IMR-90 (cell line): ENCODE measurements around the gene C7orf57. TPM values are rescaled to one million over a fixed set of nuclear protein-coding genes. Genes with fewer than 3 reads are reported as not detected.

Experiments
- ATAC-seq: fragments of 200-7000 bp; cut with Tn5 transposase; 2 replicates; pipeline ENCODE4 v1.9.1; 2020; ENCODE audit warnings: low read depth, mild to moderate bottlenecking, moderate library complexity
- BruUV-seq: library from RNA; stranded (reverse); fragments of 400-500 nt; replicated peaks from 2 replicates; lab custom pipeline; 2021; lab: Mats Ljungman, UMichigan
- CTCF ChIA-PET: fragments of 300-600 bp; formaldehyde crosslinking; extraction: SDS; loops from one replicate; lab custom pipeline; 2021; ENCODE audit warnings: antibody characterized with exemption; lab: Yijun Ruan, JAX
- POLR2A ChIA-PET: fragments of 300-600 bp; sonication (Branson Sonifier 250); formaldehyde crosslinking; loops from one replicate; lab custom pipeline; 2022; ENCODE audit warnings: antibody characterized with exemption; ENCODE audit not compliant: unreplicated experiment; lab: Charles Lee
- DNase-seq: peaks from one replicate; pipeline ENCODE4 v3.0.0; 2013
- H2AFZ ChIP-seq: replicated peaks from 2 replicates; pipeline ENCODE3; 2013; ENCODE audit warnings: low read length, mild to moderate bottlenecking; ENCODE audit not compliant: poor library complexity
- H2AK5ac ChIP-seq: 2 replicates; pipeline ENCODE4 v1.6.1; 2013; ENCODE audit warnings: low read depth, low read length, inconsistent platforms
- H2AK9ac ChIP-seq: replicated peaks from 2 replicates; pipeline ENCODE3; 2013; ENCODE audit warnings: mild to moderate bottlenecking, low read depth, low read length, moderate library complexity; ENCODE audit not compliant: poor library complexity
- H2BK120ac ChIP-seq: 2 replicates; pipeline ENCODE4 v1.6.1; 2013; ENCODE audit warnings: low read depth, low read length, inconsistent platforms
- H2BK15ac ChIP-seq: 3 replicates; pipeline ENCODE4 v1.6.1; 2013; ENCODE audit warnings: low read depth, low read length, inconsistent platforms
- H2BK20ac ChIP-seq: 2 replicates; pipeline ENCODE4 v1.6.1; 2013; ENCODE audit warnings: low read depth, mild to moderate bottlenecking, inconsistent platforms, low read length, moderate library complexity
- H2BK5ac ChIP-seq: 2 replicates; pipeline ENCODE4 v1.6.1; 2013; ENCODE audit warnings: mild to moderate bottlenecking, low read depth, low read length, inconsistent platforms; ENCODE audit not compliant: poor library complexity, severe bottlenecking
- H3K14ac ChIP-seq: replicated peaks from 2 replicates; pipeline ENCODE4 v1.6.1; 2013; ENCODE audit warnings: low read depth, low read length, inconsistent platforms
- H3K18ac ChIP-seq: 2 replicates; pipeline ENCODE4 v1.6.1; 2013; ENCODE audit warnings: low read depth, low read length, control low read depth
- H3K23ac ChIP-seq: 2 replicates; pipeline ENCODE4 v1.6.1; 2013; ENCODE audit warnings: low read depth, low read length, inconsistent platforms
- H3K27ac ChIP-seq: 2 replicates; pipeline ENCODE4 v1.5.1; 2013; ENCODE audit warnings: mild to moderate bottlenecking, control low read depth, low read length; ENCODE audit not compliant: insufficient read depth
- H3K27me3 ChIP-seq: 2 replicates; pipeline ENCODE4 v1.6.1; 2013; ENCODE audit warnings: low read length; ENCODE audit not compliant: control insufficient read depth, insufficient read depth
- H3K36me3 ChIP-seq: 2 replicates; pipeline ENCODE4 v1.6.1; 2013; ENCODE audit warnings: low read length, mixed read lengths; ENCODE audit not compliant: control insufficient read depth, insufficient read depth
- H3K4ac ChIP-seq: 2 replicates; pipeline ENCODE4 v1.6.1; 2013; ENCODE audit warnings: low read depth, low read length, inconsistent platforms
- H3K4me1 ChIP-seq: 2 replicates; pipeline ENCODE4 v1.6.1; 2013; ENCODE audit warnings: low read length, mixed read lengths; ENCODE audit not compliant: control insufficient read depth, insufficient read depth
- H3K4me2 ChIP-seq: 2 replicates; pipeline ENCODE4 v1.6.1; 2013; ENCODE audit warnings: low read depth, mild to moderate bottlenecking, control low read depth, low read length, moderate library complexity
- H3K4me3 ChIP-seq: 2 replicates; pipeline ENCODE4 v1.5.1; 2013; ENCODE audit warnings: low read depth, mild to moderate bottlenecking, control low read depth, low read length, moderate library complexity; ENCODE audit not compliant: insufficient read depth
- H3K56ac ChIP-seq: 2 replicates; pipeline ENCODE4 v1.6.1; 2013; ENCODE audit warnings: low read length, inconsistent platforms; ENCODE audit not compliant: insufficient read depth; ENCODE audit errors: extremely low read depth
- H3K79me1 ChIP-seq, 2 experiments: 2 replicates each; pipeline ENCODE4 v1.6.1; 2013; ENCODE audit warnings: low read length in 2 of 2, inconsistent platforms in 1 of 2, low read depth in 1 of 2
- H3K9ac ChIP-seq: 2 replicates; pipeline ENCODE4 v1.6.1; 2013; ENCODE audit warnings: low read depth, low read length, control low read depth
- H3K9me1 ChIP-seq: 2 replicates; pipeline ENCODE4 v1.6.1; 2013; ENCODE audit warnings: low read length, inconsistent platforms; ENCODE audit not compliant: insufficient read depth
- H3K9me3 ChIP-seq: 2 replicates; pipeline ENCODE4 v1.6.1; 2013; ENCODE audit warnings: low read length; ENCODE audit not compliant: control insufficient read depth, insufficient read depth
- H4K20me1 ChIP-seq: 2 replicates; pipeline ENCODE4 v1.6.1; 2013; ENCODE audit warnings: low read length, inconsistent platforms; ENCODE audit not compliant: insufficient read depth
- H4K5ac ChIP-seq: 2 replicates; pipeline ENCODE4 v1.6.1; 2013; ENCODE audit warnings: mild to moderate bottlenecking, low read depth, low read length, control low read depth
- H4K8ac ChIP-seq, 2 experiments: 2 replicates each; pipeline ENCODE4 v1.6.1; 2013; ENCODE audit warnings: low read depth in 2 of 2, low read length in 2 of 2, control low read depth in 1 of 2, inconsistent platforms in 1 of 2
- H4K91ac ChIP-seq: 2 replicates; pipeline ENCODE4 v1.6.1; 2013; ENCODE audit warnings: low read depth, low read length, inconsistent platforms; ENCODE audit not compliant: insufficient read depth
- BHLHE40 ChIP-seq: fragments of 150-350 bp; IDR thresholded peaks from 2 replicates; pipeline ENCODE4 v1.6.1; 2016; ENCODE audit warnings: mild to moderate bottlenecking, low read depth, low read length
- CHD1 ChIP-seq: IDR thresholded peaks from 2 replicates; pipeline ENCODE4 v1.6.1; 2012; ENCODE audit warnings: low read depth, low read length, improper control_type of control experiment
- MAFK ChIP-seq: IDR thresholded peaks from 2 replicates; pipeline ENCODE4 v1.6.1; 2012; ENCODE audit warnings: low read depth, low read length, improper control_type of control experiment
- MAZ ChIP-seq: IDR thresholded peaks from 2 replicates; pipeline ENCODE4 v1.6.1; 2012; ENCODE audit warnings: low read depth, mild to moderate bottlenecking, low read length, improper control_type of control experiment, moderate library complexity, borderline replicate concordance
- MXI1 ChIP-seq: IDR thresholded peaks from 2 replicates; pipeline ENCODE4 v1.6.1; 2012; ENCODE audit warnings: low read depth, mild to moderate bottlenecking, low read length, moderate library complexity, borderline replicate concordance
- POLR2A ChIP-seq: IDR thresholded peaks from 2 replicates; pipeline ENCODE4 v1.6.1; 2012; ENCODE audit warnings: mild to moderate bottlenecking, low read depth, low read length
- RAD21 ChIP-seq: IDR thresholded peaks from 2 replicates; pipeline ENCODE4 v1.6.1; 2012; ENCODE audit warnings: low read length, improper control_type of control experiment
- RFX5 ChIP-seq: IDR thresholded peaks from 2 replicates; pipeline ENCODE4 v1.8.0; 2012; ENCODE audit warnings: low read depth, mild to moderate bottlenecking, low read length, moderate library complexity
- SMC3 ChIP-seq: fragments of 150-350 bp; IDR thresholded peaks from 2 replicates; pipeline ENCODE4 v1.6.1; 2016; ENCODE audit warnings: low read depth, mild to moderate bottlenecking, antibody characterized with exemption, low read length, moderate library complexity
- USF2 ChIP-seq: fragments of 150-350 bp; IDR thresholded peaks from 2 replicates; pipeline ENCODE4 v1.6.1; 2017; ENCODE audit warnings: mild to moderate bottlenecking, antibody characterized with exemption, low read length, low read depth
- WGBS, 2 experiments: methylation state at CpG; one replicate each; pipeline versions ENCODE4 v1.1.5 to v1.1.7; 2013; ENCODE audit warnings: missing lambda C conversion rate in 2 of 2; ENCODE audit not compliant: insufficient read length in 1 of 2; ENCODE audit errors: extremely low coverage in 2 of 2; 5-methylcytosine and 5-hydroxymethylcytosine counted together
- dilution Hi-C: fragments of 300-500 bp; cut with HindIII; formaldehyde crosslinking; loops from one replicate; pipeline ENCODE4 v1.14.3; 2018; ENCODE audit warnings: low sequenced_read_pairs; ENCODE audit not compliant: unreplicated experiment
- in situ Hi-C: fragments of 300-500 bp; cut with MboI; formaldehyde crosslinking; loops from 3 replicates; pipeline ENCODE4 v1.14.3; 2019; ENCODE audit warnings: low sequenced_read_pairs, inconsistent platforms, mixed read lengths
- intact Hi-C: fragments of 100-400 bp; cut with micrococcal nuclease; formaldehyde crosslinking; loops from 2 replicates; pipeline ENCODE4 v1.10.0; 2022
- polyA plus RNA-seq, 3 experiments: library from polyadenylated mRNA; depleted of rRNA; stranded (reverse); fragments of >200 nt; gene quantifications; 2 replicates each; pipeline ENCODE4 v1.2.3, GENCODE V29; 2012; ENCODE audit warnings: low replicate concordance in 1 of 3
- total RNA-seq: library from RNA; depleted of rRNA; stranded (reverse); fragments of >200 nt; gene quantifications from 2 replicates; pipeline ENCODE4 v1.2.3, GENCODE V29; 2012
- TF ChIP-seq, protein P1 (sequence below): conservative IDR thresholded peaks from 2 replicates; pipeline ENCODE4 v1.5.1; 2012; ENCODE audit warnings: mild to moderate bottlenecking, low read depth, low read length, improper control_type of control experiment
- TF ChIP-seq, protein P2 (sequence below): fragments of 150-350 bp; IDR thresholded peaks from 2 replicates; pipeline ENCODE4 v1.6.1; 2016; ENCODE audit warnings: low read depth, mild to moderate bottlenecking, low read length, moderate library complexity, borderline replicate concordance

Gene C7orf57
- total and polyA plus RNA-seq, 2 of the 4 experiments (the other 2 are of a cell fraction): not detected

DNA sequence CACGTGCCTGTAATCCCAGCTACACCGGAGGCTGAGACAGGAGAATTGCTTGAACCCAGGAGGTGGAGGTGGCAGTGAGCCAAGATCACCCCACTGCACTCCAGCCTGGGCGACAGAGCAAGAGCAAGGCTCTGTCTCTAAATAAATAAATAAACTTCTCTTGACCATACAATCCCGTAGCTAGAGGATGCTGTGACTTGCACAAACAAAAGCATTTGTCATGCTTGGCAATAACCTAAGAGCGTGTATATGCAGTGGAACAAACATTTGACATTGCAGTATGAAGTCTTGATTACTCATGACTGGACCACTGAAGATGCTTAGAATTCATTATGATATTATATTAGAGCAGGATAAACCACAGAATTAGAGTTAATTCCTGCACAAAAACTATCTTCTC is 1.4 kb upstream of the C7orf57 start:
- BruUV-seq: no TSS peak
- H2BK120ac ChIP-seq: no peak overlapping the region
- no peaks in the 10 kb centered on the region for H3K36me3 ChIP-seq
- no peaks in the 10 kb centered on the region for H3K9me1 ChIP-seq
- dilution Hi-C loops (no loop called here), intact Hi-C loops (loop anchor here (2.0 kb wide), 1 partner anchor 55 kb away; the partner anchor contains the start of gene UPP1), in situ Hi-C loops (no loop called here)
- H3K27me3 ChIP-seq: peaks cover 23% of the 10 kb centered on the region
- no peak overlapping the region for H3K4ac ChIP-seq
- ATAC-seq: no peak
- no peaks in the 10 kb centered on the region for H3K4me1 ChIP-seq
- no peak overlapping the region for H3K14ac ChIP-seq
- TF ChIP-seq, protein P1, sequence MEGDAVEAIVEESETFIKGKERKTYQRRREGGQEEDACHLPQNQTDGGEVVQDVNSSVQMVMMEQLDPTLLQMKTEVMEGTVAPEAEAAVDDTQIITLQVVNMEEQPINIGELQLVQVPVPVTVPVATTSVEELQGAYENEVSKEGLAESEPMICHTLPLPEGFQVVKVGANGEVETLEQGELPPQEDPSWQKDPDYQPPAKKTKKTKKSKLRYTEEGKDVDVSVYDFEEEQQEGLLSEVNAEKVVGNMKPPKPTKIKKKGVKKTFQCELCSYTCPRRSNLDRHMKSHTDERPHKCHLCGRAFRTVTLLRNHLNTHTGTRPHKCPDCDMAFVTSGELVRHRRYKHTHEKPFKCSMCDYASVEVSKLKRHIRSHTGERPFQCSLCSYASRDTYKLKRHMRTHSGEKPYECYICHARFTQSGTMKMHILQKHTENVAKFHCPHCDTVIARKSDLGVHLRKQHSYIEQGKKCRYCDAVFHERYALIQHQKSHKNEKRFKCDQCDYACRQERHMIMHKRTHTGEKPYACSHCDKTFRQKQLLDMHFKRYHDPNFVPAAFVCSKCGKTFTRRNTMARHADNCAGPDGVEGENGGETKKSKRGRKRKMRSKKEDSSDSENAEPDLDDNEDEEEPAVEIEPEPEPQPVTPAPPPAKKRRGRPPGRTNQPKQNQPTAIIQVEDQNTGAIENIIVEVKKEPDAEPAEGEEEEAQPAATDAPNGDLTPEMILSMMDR: no peak
- TF ChIP-seq USF2 (no peak), CHD1 (no peak), POLR2A (no peak), MXI1 (no peak), RFX5 (no peak), BHLHE40 (no peak), MAFK (no peak), RAD21 (no peak), MAZ (no peak), SMC3 (no peak)
- TF ChIP-seq, protein P2, sequence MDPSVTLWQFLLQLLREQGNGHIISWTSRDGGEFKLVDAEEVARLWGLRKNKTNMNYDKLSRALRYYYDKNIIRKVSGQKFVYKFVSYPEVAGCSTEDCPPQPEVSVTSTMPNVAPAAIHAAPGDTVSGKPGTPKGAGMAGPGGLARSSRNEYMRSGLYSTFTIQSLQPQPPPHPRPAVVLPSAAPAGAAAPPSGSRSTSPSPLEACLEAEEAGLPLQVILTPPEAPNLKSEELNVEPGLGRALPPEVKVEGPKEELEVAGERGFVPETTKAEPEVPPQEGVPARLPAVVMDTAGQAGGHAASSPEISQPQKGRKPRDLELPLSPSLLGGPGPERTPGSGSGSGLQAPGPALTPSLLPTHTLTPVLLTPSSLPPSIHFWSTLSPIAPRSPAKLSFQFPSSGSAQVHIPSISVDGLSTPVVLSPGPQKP: no peak
- no peaks in the 10 kb centered on the region for H3K9me3 ChIP-seq
- no peak overlapping the region for H2BK20ac ChIP-seq
- H4K8ac ChIP-seq: no peak overlapping the region
- no peak overlapping the region for H2BK5ac ChIP-seq
- H2AK9ac ChIP-seq: no peak overlapping the region
- WGBS, 2 experiments: no CpG with 5 or more reads among the region's 5 CpGs
- no peaks in the 10 kb centered on the region for H3K79me1 ChIP-seq
- no peak overlapping the region for H2AFZ ChIP-seq
- no peaks in the 10 kb centered on the region for H4K20me1 ChIP-seq
- H3K18ac ChIP-seq: no peak overlapping the region
- H4K5ac ChIP-seq: no peak overlapping the region
- H3K9ac ChIP-seq: no peak overlapping the region
- H2AK5ac ChIP-seq: no peak overlapping the region
- no peak overlapping the region for H3K27ac ChIP-seq
- H4K91ac ChIP-seq: no peak overlapping the region
- no peak for DNase-seq
- ChIA-PET POLR2A (no interaction called here), CTCF (interaction anchor here (0.6 kb wide), 1 partner anchor 22 kb away, joined by 4 read pairs; no protein-coding TSS in a partner anchor)
- no peak overlapping the region for H3K4me3 ChIP-seq
- no peak overlapping the region for H3K23ac ChIP-seq
- H2BK15ac ChIP-seq: no peak overlapping the region
- no peak overlapping the region for H3K4me2 ChIP-seq
- H3K56ac ChIP-seq: no peak overlapping the region
